ENCODE data around the gene EQTN. TPM values are rescaled to one million over a fixed set of nuclear protein-coding genes. Genes with fewer than 3 reads are reported as not detected.

The EQTN gene
- total and polyA plus RNA-seq, 2 of the 13 experiments (the other 11 are each of a cell fraction or from before 2014, with no cell fraction given), result not detected

- TF ChIP-seq BCL3 (CRISPR knock-in tag; IDR thresholded peaks at IDR 0.05), result no peak
- TF ChIP-seq SATB2 (CRISPR knock-in tag; IDR thresholded peaks at IDR 0.05), result no peak
- TF ChIP-seq FOSL2 (CRISPR knock-in tag; IDR thresholded peaks at IDR 0.05), result peak; percentile 56
Observed at GRCh38 chr9:27261517-27262211, 35.3 kb downstream of the EQTN start (continued).

GRCh38 chr9:27260789-27261516 is 36.0 kb downstream of the EQTN start:
- Histone ChIP-seq H3K27me3 (ENCODE audit: control insufficient read depth in 1 of 2, insufficient read depth in 2 of 2, low read length in 2 of 2) (no peaks in the 10 kb centered on the region; a peak in 1 of 5 replicates), H3K27ac (ENCODE audit: extremely low read length, insufficient read depth, low read length) (no peak overlapping the region), H3K9ac (ENCODE audit: insufficient read depth, low read depth, low read length) (no peak overlapping the region), H2AFZ (ENCODE audit: low read length) (no peak overlapping the region), H3K9me3 (ENCODE audit: low read length) (no peaks in the 10 kb centered on the region), H3K36me3 (replicated peaks in 1 of 2; ENCODE audit: control insufficient read depth in 1 of 2, insufficient read depth in 2 of 2, low read length in 2 of 2) (no peaks in the 10 kb centered on the region), H3K4me3 (replicated peaks in 1 of 3; ENCODE audit: insufficient read depth in 1 of 3, low read depth in 2 of 3, low read length in 3 of 3) (no peak overlapping the region), H3K4me1 (ENCODE audit: insufficient read depth, low read length) (peaks cover 13% of the 10 kb centered on the region), H4K20me1 (ENCODE audit: insufficient read depth, low read length) (no peaks in the 10 kb centered on the region), H3K4me2 (ENCODE audit: low read depth, low read length) (no peak overlapping the region), H3K79me2 (ENCODE audit: insufficient read depth, low read length) (no peaks in the 10 kb centered on the region)
- in situ Hi-C loops (cut with HindIII; ENCODE audit: extremely low pct_ligation_motif_present, low pct_unique_long_range_greater_than_20kb), result no loop called here
- FAIRE-seq, result no peak
- no TSS peak for BruUV-seq (replicated peaks)
- ATAC-seq, result peak; percentile 71
- TF ChIP-seq ZNF407 (CRISPR knock-in tag; IDR thresholded peaks at IDR 0.05; ENCODE audit: not compliant biosample characterization) (no peak), CEBPB (IDR thresholded peaks at IDR 0.05; ENCODE audit: borderline replicate concordance, low read depth, low read length) (0 out of 2 replicates have a peak, but pooled peaks have one; percentile 55), MNT (IDR thresholded peaks at IDR 0.05) (peak; percentile 66), BHLHE40 (IDR thresholded peaks at IDR 0.05; ENCODE audit: low read length) (0 out of 2 replicates have a peak, but pooled peaks have one; percentile 47)
- no peak for DNase-seq (ENCODE audit: low spot score)
- ChIA-PET CTCF (ENCODE audit: low intra/inter-chr PET ratio, low total read pairs) (no interaction called here), POLR2A (no interaction called here)
- intact Hi-C loops (cut with micrococcal nuclease; ENCODE audit: unreplicated experiment), result no loop called here
- 4% methylated on average over 8 of the region's 8 CpGs for WGBS (ENCODE audit: low lambda C conversion rate)

Data from HepG2 (cell line).